Lung (tissue), 12 donors: ENCODE measurements around the gene NBEA. TPM values are rescaled to one million over a fixed set of nuclear protein-coding genes. Genes with fewer than 3 reads are reported as not detected.

Experiments used
- ATAC-seq: fragments of 200-7000 bp; cut with Tn5 transposase; one replicate; pipeline ENCODE4 v1.9.1; 2020; ENCODE audit warnings: moderate number of reproducible peaks; ENCODE audit not compliant: insufficient read depth, low FRiP score
- DNase-seq, 3 donors: peaks; one replicate each; pipeline ENCODE4 v3.0.0-alpha.2; 2013 to 2017
- H3K27ac ChIP-seq, 2 donors: one replicate each; pipeline ENCODE4 v1.5.1; 2013; ENCODE audit warnings: mild to moderate bottlenecking in 2 of 2, moderate library complexity in 2 of 2, control low read depth in 1 of 2, inconsistent platforms in 1 of 2, low read depth in 1 of 2, low read length in 1 of 2
- H3K27me3 ChIP-seq, 3 donors: one replicate each; pipeline ENCODE4 v1.5.1; 2013; ENCODE audit warnings: low read length in 2 of 3; ENCODE audit not compliant: control insufficient read depth in 3 of 3, insufficient read depth in 3 of 3
- H3K36me3 ChIP-seq, 4 donors: one replicate each; pipeline ENCODE4 v1.5.1; 2013; ENCODE audit warnings: low read length in 4 of 4, mild to moderate bottlenecking in 1 of 4, moderate library complexity in 1 of 4; ENCODE audit not compliant: control insufficient read depth in 4 of 4, insufficient read depth in 4 of 4
- H3K4me1 ChIP-seq, 5 donors: one replicate each; pipeline ENCODE4 v1.5.1; 2013; ENCODE audit warnings: low read length in 5 of 5, mild to moderate bottlenecking in 2 of 5, moderate library complexity in 1 of 5; ENCODE audit not compliant: control insufficient read depth in 5 of 5, insufficient read depth in 5 of 5
- H3K4me3 ChIP-seq: one replicate; pipeline ENCODE4 v1.5.1; 2013; ENCODE audit warnings: mild to moderate bottlenecking, control low read depth, moderate library complexity
- H3K9ac ChIP-seq, 2 donors: one replicate each; pipeline ENCODE4 v1.5.1; 2013; ENCODE audit warnings: low read length in 2 of 2, control low read depth in 1 of 2; ENCODE audit not compliant: insufficient read depth in 1 of 2
- H3K9me3 ChIP-seq, 4 donors: one replicate each; pipeline ENCODE4 v1.5.1; 2013; ENCODE audit warnings: low read length in 3 of 4, mild to moderate bottlenecking in 1 of 4, moderate library complexity in 1 of 4; ENCODE audit not compliant: control insufficient read depth in 4 of 4, insufficient read depth in 3 of 4
- WGBS, 2 donors: extraction: QIAGEN DNeasy Blood & Tissue Kit; methylation state at CpG; one replicate each; pipeline ENCODE4 v1.1.7; 2013; 5-methylcytosine and 5-hydroxymethylcytosine counted together
- polyA plus RNA-seq, 2 donors: library from polyadenylated mRNA; stranded (reverse); fragments of 200-250 nt; gene quantifications; one replicate each; pipeline ENCODE4 v1.2.1, GENCODE V29; 2013
- total RNA-seq, 2 donors: library from RNA; depleted of rRNA in 1 of 2; stranded (reverse); fragments of >200 nt in 1 of 2; gene quantifications; one replicate each; pipeline ENCODE4 v1.2.1, GENCODE V29; 2014 to 2021
- TF ChIP-seq, protein P1 (sequence below): IDR thresholded peaks from 2 replicates; pipeline ENCODE4 v1.5.1; 2012; ENCODE audit warnings: mild to moderate bottlenecking; ENCODE audit errors: control extremely low read depth, extremely low read depth
- donor health status: control.
- donor health status: control.
- donor health status: Bipolar disorder and iron deficiency.
- donor health status: healthy.
- donor health status: DM: yes; HTN: yes; CAD: no.

The NBEA gene
- total and polyA plus RNA-seq, 4 donors = 1.6 to 26.5 (median 5.3) TPM

DNA sequence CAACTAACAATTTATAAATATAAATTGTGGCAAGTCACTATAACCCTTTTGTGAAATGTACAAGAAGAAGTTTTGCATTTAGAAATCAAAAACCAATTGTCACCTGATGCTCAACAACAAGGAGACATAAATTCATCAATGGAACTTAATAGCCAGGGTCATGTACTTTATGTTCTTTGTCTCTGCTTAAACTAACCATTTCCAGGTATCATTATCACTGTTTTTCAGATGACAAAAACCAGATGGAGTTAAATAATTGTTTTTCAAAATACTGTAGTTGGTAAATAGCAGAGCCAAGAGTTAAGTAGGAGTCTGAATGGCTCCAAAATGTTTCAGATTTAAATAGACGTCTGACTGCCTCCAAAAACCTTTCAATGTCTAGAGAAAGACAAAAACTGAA is 606.7 kb downstream of the NBEA start:
- WGBS, 2 donors = 87 to 93% methylated on average over 1 of the region's 1 CpG
- H3K9me3 ChIP-seq = no peaks in the 10 kb centered on the region
- peaks cover 0 to 7% (median 0%) of the 10 kb centered on the region in 5 donors for H3K4me1 ChIP-seq
- ATAC-seq = no peak
- no peak overlapping the region for H3K9ac ChIP-seq
- TF ChIP-seq, protein P1, sequence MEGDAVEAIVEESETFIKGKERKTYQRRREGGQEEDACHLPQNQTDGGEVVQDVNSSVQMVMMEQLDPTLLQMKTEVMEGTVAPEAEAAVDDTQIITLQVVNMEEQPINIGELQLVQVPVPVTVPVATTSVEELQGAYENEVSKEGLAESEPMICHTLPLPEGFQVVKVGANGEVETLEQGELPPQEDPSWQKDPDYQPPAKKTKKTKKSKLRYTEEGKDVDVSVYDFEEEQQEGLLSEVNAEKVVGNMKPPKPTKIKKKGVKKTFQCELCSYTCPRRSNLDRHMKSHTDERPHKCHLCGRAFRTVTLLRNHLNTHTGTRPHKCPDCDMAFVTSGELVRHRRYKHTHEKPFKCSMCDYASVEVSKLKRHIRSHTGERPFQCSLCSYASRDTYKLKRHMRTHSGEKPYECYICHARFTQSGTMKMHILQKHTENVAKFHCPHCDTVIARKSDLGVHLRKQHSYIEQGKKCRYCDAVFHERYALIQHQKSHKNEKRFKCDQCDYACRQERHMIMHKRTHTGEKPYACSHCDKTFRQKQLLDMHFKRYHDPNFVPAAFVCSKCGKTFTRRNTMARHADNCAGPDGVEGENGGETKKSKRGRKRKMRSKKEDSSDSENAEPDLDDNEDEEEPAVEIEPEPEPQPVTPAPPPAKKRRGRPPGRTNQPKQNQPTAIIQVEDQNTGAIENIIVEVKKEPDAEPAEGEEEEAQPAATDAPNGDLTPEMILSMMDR = no peak
- no peaks in the 10 kb centered on the region for H3K27me3 ChIP-seq
- H3K4me3 ChIP-seq = no peak overlapping the region
- no peak for DNase-seq
- H3K36me3 ChIP-seq = no peaks in the 10 kb centered on the region
- no peak overlapping the region for H3K27ac ChIP-seq

DNA sequence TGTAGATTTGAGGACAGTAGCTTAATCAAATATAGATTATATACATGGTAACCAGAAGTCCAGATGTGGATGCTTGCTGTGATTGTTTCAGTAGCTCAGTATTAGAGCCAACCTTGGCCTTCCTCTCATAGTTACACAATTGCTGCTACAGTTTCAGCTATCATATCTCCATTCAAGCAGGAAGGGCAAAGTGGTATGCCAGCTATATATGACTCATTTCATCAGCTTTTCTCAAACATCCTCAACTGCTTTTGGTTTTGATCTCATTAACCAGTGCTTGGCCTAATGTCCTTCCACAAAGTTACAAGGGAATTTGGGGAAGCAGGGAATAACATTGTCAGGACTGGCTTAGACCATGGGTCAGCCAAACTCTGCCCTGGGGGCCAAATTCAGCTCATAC is 607.4 kb downstream of the NBEA start:
- H3K9ac ChIP-seq = no peak overlapping the region
- no peaks in the 10 kb centered on the region for H3K27me3 ChIP-seq
- H3K4me1 ChIP-seq = peaks cover 0 to 12% (median 0%) of the 10 kb centered on the region in 5 donors
- H3K4me3 ChIP-seq = no peak overlapping the region
- H3K27ac ChIP-seq = no peak overlapping the region
- no peak for DNase-seq
- no peaks in the 10 kb centered on the region for H3K36me3 ChIP-seq
- H3K9me3 ChIP-seq = no peaks in the 10 kb centered on the region
- no peak for ATAC-seq
- TF ChIP-seq, protein P1 = no peak

DNA sequence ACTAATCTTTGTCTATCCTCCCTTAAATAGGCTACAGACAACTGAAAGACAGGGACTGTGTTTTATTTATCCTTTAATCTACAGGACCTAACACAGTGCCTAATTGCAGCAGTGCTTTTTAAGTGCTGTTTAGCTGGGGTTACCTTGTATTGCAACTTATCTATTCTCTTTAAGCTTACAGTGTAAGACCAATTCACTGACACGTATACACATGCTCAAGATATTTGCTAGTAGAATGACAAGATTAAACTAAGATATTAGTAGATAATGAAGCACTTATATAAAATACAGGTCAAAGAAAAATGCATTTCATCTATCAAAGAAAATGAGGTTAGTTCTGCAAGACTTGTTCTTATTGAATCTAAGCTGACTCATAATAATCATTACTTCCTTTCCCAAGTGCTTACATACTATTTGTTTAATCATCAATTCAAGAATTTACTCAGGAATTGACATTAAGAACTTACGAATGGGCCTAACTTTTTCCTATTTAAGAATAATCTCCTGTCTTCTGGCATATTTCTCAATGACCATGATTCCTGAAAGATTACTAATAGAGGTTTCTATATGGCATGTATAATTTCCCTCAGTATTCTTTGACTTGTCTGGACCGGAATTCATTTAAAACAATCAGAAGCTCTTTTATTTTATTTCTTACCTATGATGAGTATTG is 610.2 kb downstream of the NBEA start:
- DNase-seq = no peak
- Histone ChIP-seq H3K36me3 (no peaks in the 10 kb centered on the region), H3K27ac (no peak overlapping the region), H3K27me3 (no peaks in the 10 kb centered on the region), H3K4me1 (peaks cover 0 to 12% (median 0%) of the 10 kb centered on the region in 5 donors), H3K9ac (no peak overlapping the region), H3K9me3 (no peaks in the 10 kb centered on the region), H3K4me3 (no peak overlapping the region)
- TF ChIP-seq, protein P1 = no peak
- 66 to 71% methylated on average over 3 of the region's 3 CpGs for WGBS, 2 donors
- ATAC-seq = no peak
